Thymus (tissue), 11 donors: ENCODE measurements around the gene NCEH1. TPM values are rescaled to one million over a fixed set of nuclear protein-coding genes. Genes with fewer than 3 reads are reported as not detected.

ENCODE experiments used
- DNase-seq, 9 donors: peaks; one replicate each; pipeline ENCODE4 v3.0.0-alpha.2; 2013; ENCODE audit warnings: low spot score in 9 of 9, low read depth in 6 of 9, missing footprints in 1 of 9
- H3K27ac ChIP-seq, 2 donors: one replicate each; pipeline ENCODE4 v1.5.1; 2013; ENCODE audit warnings: control low read depth in 1 of 2, low read depth in 1 of 2, low read length in 1 of 2, mild to moderate bottlenecking in 1 of 2, moderate library complexity in 1 of 2
- H3K27me3 ChIP-seq, 2 donors: one replicate each; pipeline ENCODE4 v1.5.1; 2013; ENCODE audit warnings: low read length in 1 of 2; ENCODE audit not compliant: control insufficient read depth in 2 of 2, insufficient read depth in 1 of 2
- H3K36me3 ChIP-seq, 2 donors: one replicate each; pipeline ENCODE4 v1.5.1; 2013; ENCODE audit warnings: low read length in 1 of 2, mild to moderate bottlenecking in 1 of 2, moderate library complexity in 1 of 2; ENCODE audit not compliant: control insufficient read depth in 2 of 2, insufficient read depth in 2 of 2
- H3K4me1 ChIP-seq, 2 donors: one replicate each; pipeline ENCODE4 v1.5.1; 2013; ENCODE audit warnings: low read length in 2 of 2; ENCODE audit not compliant: control insufficient read depth in 2 of 2, insufficient read depth in 2 of 2
- H3K4me3 ChIP-seq, 2 donors: one replicate each; pipeline ENCODE4 v1.5.1; 2013; ENCODE audit warnings: low read length in 2 of 2, control low read depth in 1 of 2, mild to moderate bottlenecking in 1 of 2
- H3K9me3 ChIP-seq, 2 donors: one replicate each; pipeline ENCODE4 v1.5.1; 2013; ENCODE audit warnings: low read length in 1 of 2, mild to moderate bottlenecking in 1 of 2; ENCODE audit not compliant: control insufficient read depth in 2 of 2, insufficient read depth in 1 of 2
- WGBS: extraction: QIAGEN DNeasy Blood & Tissue Kit; methylation state at CpG from one replicate; pipeline ENCODE4 v1.1.7; 2013; 5-methylcytosine and 5-hydroxymethylcytosine counted together
- polyA plus RNA-seq: library from polyadenylated mRNA; stranded (reverse); fragments of 200-250 nt; gene quantifications from one replicate; pipeline ENCODE4 v1.2.3, GENCODE V29; 2013
- total RNA-seq: library from RNA; stranded (reverse); fragments of 120-200 nt; gene quantifications from one replicate; pipeline ENCODE4 v1.2.4, GENCODE V29; 2013
- donor health status: healthy.

Gene NCEH1
- total and polyA plus RNA-seq, 2 donors = 3.0 to 4.4 TPM

- Histone ChIP-seq H3K9me3 (no peaks in the 10 kb centered on the region), H3K4me1 (no peaks in the 10 kb centered on the region), H3K4me3 (no peak overlapping the region), H3K27me3 (no peaks in the 10 kb centered on the region), H3K27ac (no peak overlapping the region), H3K36me3 (peaks cover 0 to 2% of the 10 kb centered on the region in 2 donors)
- 94% methylated on average over 5 of the region's 5 CpGs for WGBS
- no peak for DNase-seq
Measured at GRCh38 chr3:172646439-172647015, 64.3 kb downstream of the NCEH1 start.

- Histone ChIP-seq H3K36me3 (peaks cover 0 to 2% of the 10 kb centered on the region in 2 donors), H3K27me3 (no peaks in the 10 kb centered on the region), H3K27ac (no peak overlapping the region), H3K4me3 (no peak overlapping the region), H3K4me1 (no peaks in the 10 kb centered on the region), H3K9me3 (no peaks in the 10 kb centered on the region)
- no peak for DNase-seq
- 98% methylated on average over 3 of the region's 3 CpGs for WGBS
Measured at GRCh38 chr3:172644258-172644657, 66.6 kb downstream of the NCEH1 start.

DNA sequence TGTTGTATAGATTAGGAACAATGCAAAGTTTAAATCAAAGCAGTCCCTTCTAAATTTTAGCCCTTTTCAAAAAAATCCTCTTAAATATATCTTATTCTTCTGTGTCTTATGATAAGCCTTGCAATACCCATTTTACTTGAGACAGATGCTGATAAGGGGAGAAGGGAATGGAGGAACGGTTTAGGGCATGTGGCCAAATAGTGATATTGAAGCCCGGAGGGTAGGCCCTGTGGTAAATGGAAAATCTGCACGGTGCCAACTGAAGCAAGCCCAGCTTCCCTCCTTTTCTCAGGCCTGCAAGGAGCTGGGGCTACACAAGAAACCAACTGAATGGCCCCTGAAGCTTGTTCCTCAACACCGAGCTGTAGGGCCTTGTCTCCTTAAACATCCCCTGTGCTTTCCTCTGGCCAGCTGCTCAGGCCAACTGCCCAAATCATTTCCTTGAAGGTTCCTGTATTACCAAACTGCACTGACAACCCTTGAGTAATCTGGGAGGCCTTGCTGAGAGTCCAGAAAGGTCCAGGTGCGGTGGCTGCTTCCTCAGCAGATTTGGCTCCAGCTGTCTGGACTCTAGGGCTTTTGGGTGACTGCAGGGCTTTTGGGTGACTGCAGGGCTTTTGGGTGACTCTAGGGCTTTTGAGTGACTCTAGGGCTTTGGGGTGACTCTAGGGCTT is 67.2 kb downstream of the NCEH1 start:
- H3K4me3 ChIP-seq = no peak overlapping the region
- H3K4me1 ChIP-seq = no peaks in the 10 kb centered on the region
- no peak for DNase-seq
- peaks cover 0 to 2% of the 10 kb centered on the region in 2 donors for H3K36me3 ChIP-seq
- 96% methylated on average over 5 of the region's 5 CpGs for WGBS
- no peak overlapping the region for H3K27ac ChIP-seq
- H3K9me3 ChIP-seq = no peaks in the 10 kb centered on the region
- no peaks in the 10 kb centered on the region for H3K27me3 ChIP-seq

DNA sequence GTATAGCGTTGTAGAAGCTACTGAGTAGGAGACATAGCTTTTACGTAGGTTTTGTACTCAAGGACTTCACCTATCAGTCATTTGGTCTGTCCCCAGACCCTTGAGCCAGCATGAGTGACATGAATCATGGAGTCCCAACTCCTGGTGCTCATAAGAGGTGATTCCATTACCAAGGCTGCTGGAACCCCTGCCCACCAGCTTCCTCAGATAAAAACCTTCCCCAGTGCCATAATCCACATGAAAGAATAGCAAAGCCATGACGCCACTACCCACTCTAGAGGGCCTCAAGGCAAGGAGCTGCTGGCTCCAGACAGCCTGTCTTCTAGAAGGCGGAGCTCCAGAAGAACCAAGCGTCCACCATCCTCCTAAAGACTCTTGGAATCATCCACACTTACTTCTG is 69.6 kb downstream of the NCEH1 start:
- WGBS = 98% methylated on average over 5 of the region's 5 CpGs
- DNase-seq = no peak
- H3K4me3 ChIP-seq = no peak overlapping the region
- no peaks in the 10 kb centered on the region for H3K27me3 ChIP-seq
- H3K4me1 ChIP-seq = no peaks in the 10 kb centered on the region
- no peak overlapping the region for H3K27ac ChIP-seq
- no peaks in the 10 kb centered on the region for H3K9me3 ChIP-seq
- peaks cover 0 to 2% of the 10 kb centered on the region in 2 donors for H3K36me3 ChIP-seq

- DNase-seq = no peak
- H3K27me3 ChIP-seq = no peaks in the 10 kb centered on the region
- no peak overlapping the region for H3K27ac ChIP-seq
- peaks cover 0 to 2% of the 10 kb centered on the region in 2 donors for H3K36me3 ChIP-seq
- 96% methylated on average over 5 of the region's 5 CpGs for WGBS
- H3K4me3 ChIP-seq = no peak overlapping the region
- H3K9me3 ChIP-seq = no peaks in the 10 kb centered on the region
- H3K4me1 ChIP-seq = no peaks in the 10 kb centered on the region
Measured at GRCh38 chr3:172640751-172641150, 70.1 kb downstream of the NCEH1 start.

DNA sequence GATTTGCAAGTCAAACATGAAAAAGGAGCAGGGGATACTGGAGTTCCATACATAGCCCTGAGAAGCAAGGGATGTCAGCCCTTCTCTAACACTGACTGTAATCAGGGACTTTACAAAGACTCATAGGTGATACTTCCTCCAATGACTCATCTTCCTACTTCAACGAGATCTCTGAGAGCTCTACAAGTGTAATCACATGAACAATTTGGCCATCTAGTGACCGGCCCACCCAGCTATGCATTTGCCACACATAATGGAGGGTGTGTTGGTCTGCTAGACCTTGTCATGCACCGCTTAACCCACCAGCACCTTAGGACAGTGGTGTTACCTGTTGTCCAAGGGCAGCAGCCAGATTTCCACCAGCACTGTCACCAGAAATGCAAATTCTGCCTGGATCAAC is 75.3 kb downstream of the NCEH1 start:
- H3K4me3 ChIP-seq = no peak overlapping the region
- peak overlapping the region in 1 of 2 donors; percentile 43 for H3K27ac ChIP-seq
- no peaks in the 10 kb centered on the region for H3K4me1 ChIP-seq
- no peaks in the 10 kb centered on the region for H3K9me3 ChIP-seq
- DNase-seq = no peak
- H3K36me3 ChIP-seq = peaks cover 0 to 3% of the 10 kb centered on the region in 2 donors
- whole genome bisulfite sequencing = 94% methylated on average over 3 of the region's 3 CpGs
- no peaks in the 10 kb centered on the region for H3K27me3 ChIP-seq

GRCh38 chr3:172634948-172635347 is 75.9 kb downstream of the NCEH1 start:
- no peak overlapping the region for H3K4me3 ChIP-seq
- H3K27ac ChIP-seq = no peak overlapping the region
- no peak for DNase-seq
- H3K36me3 ChIP-seq = peaks cover 0 to 3% of the 10 kb centered on the region in 2 donors
- no peaks in the 10 kb centered on the region for H3K4me1 ChIP-seq
- 86% methylated on average over 3 of the region's 3 CpGs for WGBS
- no peaks in the 10 kb centered on the region for H3K9me3 ChIP-seq
- H3K27me3 ChIP-seq = no peaks in the 10 kb centered on the region

GRCh38 chr3:172630316-172630715 is 80.6 kb downstream of the NCEH1 start:
- Histone ChIP-seq H3K4me3 (no peak overlapping the region), H3K36me3 (no peaks in the 10 kb centered on the region), H3K4me1 (peaks cover 0 to under 1% of the 10 kb centered on the region in 2 donors), H3K27me3 (no peaks in the 10 kb centered on the region), H3K27ac (no peak overlapping the region), H3K9me3 (no peaks in the 10 kb centered on the region)
- DNase-seq = no peak
- 86% methylated on average over 1 of the region's 1 CpG for WGBS

DNA sequence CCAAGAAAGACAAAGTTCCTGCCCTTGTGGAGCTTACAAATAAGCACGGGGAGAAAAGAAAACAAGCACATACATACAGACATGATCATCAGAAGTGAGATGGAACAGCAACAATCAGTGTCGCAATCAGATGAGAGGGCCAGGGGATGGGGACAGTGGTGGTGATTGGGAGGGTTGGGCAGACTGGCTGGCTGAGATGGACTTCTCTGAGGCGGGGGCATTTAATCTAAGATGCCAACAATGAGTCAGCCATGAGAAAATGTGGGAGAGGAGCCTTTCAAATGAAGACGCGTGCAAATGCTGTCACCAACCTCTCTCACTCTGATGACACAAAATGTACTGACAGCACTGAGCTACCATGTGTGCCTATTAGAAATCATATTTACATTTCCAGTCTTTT is 81.4 kb downstream of the NCEH1 start:
- H3K9me3 ChIP-seq = no peaks in the 10 kb centered on the region
- no peak for DNase-seq
- H3K27ac ChIP-seq = no peak overlapping the region
- no peaks in the 10 kb centered on the region for H3K27me3 ChIP-seq
- no peaks in the 10 kb centered on the region for H3K36me3 ChIP-seq
- WGBS = 94% methylated on average over 5 of the region's 5 CpGs
- peaks cover 0 to 4% of the 10 kb centered on the region in 2 donors for H3K4me1 ChIP-seq
- no peak overlapping the region for H3K4me3 ChIP-seq
